ENCODE data around the gene DNAAF8.

The DNAAF8 gene

GRCh38 chr16:4795181-4795827, 61.0 kb downstream of the DNAAF8 start, which contains the start of gene SMIM22:
SMIM22 (plus strand) TSS chr16:4795369; CDS start chr16:4795735, 366 bp downstream.
- intact Hi-C loops (cut with DNase I), result no loop called here
- DNase-seq, result peak in 1 of 10 donors; percentile 87

- intact Hi-C loops (cut with DNase I), result no loop called here
- DNase-seq, result peak in 1 of 10 donors; percentile 25
These were observed 61.7 kb downstream of the DNAAF8 start for GRCh38 chr16:4795828-4796572.

- intact Hi-C loops (cut with DNase I), result no loop called here
- peak in 1 of 10 donors; percentile 67 for DNase-seq
These were observed 62.9 kb downstream of the DNAAF8 start for GRCh38 chr16:4796982-4797804.

- intact Hi-C loops (cut with DNase I), result no loop called here
These were observed 63.5 kb downstream of the DNAAF8 start for GRCh38 chr16:4797805-4798252.

GRCh38 chr16:4798456-4798855, 64.1 kb downstream of the DNAAF8 start:
- peak in 2 of 10 donors; percentile 67 to 79 for DNase-seq
- intact Hi-C loops (cut with DNase I), result no loop called here

More at GRCh38 chr16:4797805-4798252, 63.5 kb downstream of the DNAAF8 start:
- peak in 2 of 10 donors; percentile 57 to 83 for DNase-seq

All from posterior cingulate gyrus (tissue), 11 donors.